Stimulated activated naive CD4-positive, alpha-beta T cell (primary cell): ENCODE measurements around the gene DUSP18.
A peak's percentile ranks its signal among the peaks of the same experiment; 100 is the strongest.
"Not testable (repeated sequence)": the region's sequence is repeated elsewhere in the genome, so short reads cannot be mapped to it uniquely, and the experiment has no call there.

Source experiments
- DNase-seq, 6 experiments: peaks; one replicate each; lab custom pipeline; 2025; lab: John Stamatoyannopoulos, UW

The DUSP18 gene

DNA sequence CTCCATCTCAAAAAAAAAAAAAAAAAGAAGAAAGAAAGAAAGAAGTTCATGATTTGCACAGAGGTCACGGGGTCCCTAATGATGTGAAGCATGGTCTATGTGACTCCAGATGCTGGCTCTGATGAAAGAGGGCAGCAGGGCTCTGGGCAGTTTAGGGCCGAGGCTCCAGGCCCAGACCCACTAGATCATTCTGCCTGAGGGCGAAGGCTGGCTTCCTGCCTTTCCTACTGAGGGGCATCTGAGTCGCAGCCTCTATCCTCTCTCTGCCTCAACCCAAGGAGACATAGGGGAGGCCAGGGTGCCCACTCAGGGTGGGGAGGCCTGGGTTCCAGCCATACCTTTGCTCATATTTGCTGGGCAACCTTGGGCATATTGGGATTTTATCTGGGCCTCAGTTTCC is 27.3 kb downstream of the DUSP18 start:
- DNase-seq: no peak

DNA sequence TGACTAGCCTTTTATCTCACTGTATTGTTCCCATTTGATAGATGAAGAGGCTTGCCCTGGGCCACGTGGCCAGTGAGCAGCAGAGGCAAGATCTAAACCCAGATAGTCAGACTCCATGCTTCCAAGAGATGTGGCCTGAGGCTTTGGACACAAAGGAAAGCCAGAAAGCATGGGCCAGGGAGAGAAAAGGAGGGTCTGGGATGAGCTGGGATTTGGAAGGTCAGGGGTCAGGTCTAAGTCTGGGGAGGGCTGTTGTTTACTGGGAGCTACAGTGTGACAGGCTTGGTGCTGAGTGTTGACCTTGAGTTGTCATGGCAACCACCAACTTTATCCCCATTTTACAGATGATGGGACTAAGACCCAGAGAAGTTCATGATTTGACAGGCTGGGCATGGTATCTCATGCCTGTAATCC is 30.0 kb downstream of the DUSP18 start:
- no peak for DNase-seq

DNA sequence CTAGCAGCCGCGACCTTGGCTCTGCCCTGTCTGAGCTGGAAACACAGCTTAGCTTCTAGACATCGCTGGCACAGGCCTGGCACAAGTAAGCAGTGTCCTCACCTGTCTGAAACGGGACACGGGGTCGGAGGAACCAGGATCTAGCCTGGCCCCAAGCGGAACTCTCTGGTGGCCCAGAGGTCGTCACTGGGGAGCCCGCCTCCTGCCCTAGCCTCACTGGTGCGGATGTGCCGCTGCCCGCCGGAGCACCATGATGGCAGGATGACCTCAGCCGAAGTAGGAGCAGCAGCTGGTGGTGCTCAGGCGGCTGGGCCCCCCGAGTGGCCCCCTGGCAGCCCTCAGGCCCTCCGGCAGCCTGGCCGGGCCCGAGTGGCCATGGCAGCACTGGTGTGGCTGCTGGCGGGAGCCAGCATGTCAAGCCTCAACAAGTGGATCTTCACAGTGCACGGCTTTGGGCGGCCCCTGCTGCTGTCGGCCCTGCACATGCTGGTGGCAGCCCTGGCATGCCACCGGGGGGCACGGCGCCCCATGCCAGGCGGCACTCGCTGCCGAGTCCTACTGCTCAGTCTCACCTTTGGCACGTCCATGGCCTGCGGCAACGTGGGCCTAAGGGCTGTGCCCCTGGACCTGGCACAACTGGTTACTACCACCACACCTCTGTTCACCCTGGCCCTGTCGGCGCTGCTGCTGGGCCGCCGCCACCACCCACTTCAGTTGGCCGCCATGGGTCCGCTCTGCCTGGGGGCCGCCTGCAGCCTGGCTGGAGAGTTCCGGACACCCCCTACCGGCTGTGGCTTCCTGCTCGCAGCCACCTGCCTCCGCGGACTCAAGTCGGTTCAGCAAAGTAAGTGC is 31.2 kb downstream of the DUSP18 start:
- peak in 3 of 6 experiments; percentile 11 to 45 (median 34) for DNase-seq

DNA sequence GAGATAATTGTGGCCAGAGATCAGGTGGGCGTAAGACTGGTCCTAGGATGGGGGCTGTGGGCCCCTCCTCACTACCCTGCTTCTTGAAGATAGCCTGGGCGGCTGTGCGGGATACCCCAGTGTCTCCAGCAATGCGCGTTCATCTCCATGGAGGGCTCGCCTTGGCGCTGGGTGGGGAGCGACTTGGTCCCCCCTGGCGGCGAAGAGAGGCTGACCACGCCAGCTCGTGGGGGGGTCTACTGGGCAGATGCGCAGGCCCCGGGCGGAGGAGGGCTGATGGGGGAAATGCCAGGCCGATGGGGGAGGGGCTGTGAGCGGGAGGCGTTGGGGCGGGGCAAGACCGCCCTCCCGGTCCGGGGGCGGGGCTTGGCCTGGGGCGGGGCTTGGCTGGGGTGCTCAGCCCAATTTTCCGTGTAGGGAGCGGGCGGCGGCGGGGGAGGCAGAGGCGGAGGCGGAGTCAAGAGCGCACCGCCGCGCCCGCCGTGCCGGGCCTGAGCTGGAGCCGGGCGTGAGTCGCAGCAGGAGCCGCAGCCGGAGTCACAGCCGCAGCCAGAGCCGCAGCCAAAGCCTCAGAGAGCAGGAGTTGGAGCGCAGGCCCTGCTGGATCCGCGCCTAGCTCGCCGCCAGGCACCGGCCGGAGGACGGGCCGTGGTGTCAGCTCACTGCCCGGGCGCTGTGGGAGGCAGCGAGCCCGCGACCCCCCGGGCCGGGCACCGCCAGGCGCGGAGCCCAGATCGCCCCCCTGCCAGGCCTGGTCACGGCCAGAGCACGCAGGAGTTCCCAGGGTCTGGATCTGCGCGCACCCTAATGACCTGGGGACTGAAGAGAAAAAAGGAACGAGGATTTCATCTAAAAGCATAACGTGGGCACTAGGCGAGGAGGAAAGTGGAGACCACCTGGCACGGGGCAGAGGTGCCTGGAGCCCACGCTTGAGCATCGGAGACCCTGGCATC is 32.1 kb downstream of the DUSP18 start, which contains the start of gene SLC35E4:
SLC35E4 (plus strand) TSS at position 509 of the 953 bp plus-strand sequence. CDS start 670 bp downstream, outside the sequence.
- peak; percentile 79 to 95 (median 94) for DNase-seq

DNA sequence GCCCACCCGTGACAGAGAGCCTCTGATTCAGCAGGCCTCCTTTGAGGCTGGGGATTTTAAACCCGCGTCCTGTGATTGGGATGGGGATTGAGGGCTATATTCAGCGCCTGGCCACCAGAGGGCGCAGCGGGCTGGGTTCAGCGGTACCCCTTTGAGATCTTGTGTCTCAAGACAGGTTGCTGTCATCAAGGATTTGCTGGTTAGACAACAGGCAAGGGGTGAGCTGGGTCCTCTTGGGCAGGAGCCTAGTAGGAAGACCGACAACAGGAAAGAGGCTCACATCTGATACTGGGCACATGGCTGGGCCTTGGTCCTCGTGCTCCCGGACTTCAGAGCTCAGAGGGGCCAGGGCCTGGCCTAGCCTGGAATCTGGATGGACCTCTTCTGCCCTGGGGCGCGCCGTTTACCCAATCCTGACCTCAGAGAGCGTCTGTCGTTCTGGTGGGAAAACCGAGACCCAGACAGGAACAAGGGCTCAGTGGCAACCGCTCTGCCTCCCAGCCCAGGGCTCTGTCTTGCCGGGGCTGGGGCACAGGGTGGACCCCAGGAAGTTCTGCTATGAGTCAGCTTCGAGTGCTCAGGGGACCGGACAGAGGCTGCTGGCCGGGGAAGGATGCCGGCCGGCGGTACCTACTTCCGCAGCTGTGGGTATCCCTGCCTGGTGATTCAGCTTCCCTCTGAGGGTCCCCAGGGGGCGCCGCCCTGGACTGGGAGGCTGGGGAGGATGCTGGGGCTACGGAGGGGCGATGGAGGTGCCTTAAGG is 33.0 kb downstream of the DUSP18 start:
- peak; percentile 70 to 91 (median 84) for DNase-seq

DNA sequence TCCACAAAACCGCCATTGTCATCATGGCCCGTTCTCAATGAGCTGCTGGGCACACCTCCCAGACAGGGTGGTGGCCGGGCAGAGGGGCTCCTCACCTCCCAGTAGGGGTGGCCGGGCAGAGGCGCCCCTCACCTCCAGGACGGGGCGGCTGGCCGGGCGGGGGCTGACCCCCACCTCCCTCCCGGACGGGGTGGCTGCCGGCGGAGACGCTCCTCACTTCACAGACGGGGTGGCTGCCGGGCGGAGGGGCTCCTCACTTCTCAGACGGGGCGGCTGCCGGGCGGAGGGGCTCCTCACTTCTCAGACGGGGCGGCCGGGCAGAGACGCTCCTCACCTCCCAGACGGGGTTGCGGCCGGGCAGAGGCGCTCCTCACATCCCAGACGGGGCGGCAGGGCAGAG is 36.2 kb downstream of the DUSP18 start:
- DNase-seq: not testable (repeated sequence)

DNA sequence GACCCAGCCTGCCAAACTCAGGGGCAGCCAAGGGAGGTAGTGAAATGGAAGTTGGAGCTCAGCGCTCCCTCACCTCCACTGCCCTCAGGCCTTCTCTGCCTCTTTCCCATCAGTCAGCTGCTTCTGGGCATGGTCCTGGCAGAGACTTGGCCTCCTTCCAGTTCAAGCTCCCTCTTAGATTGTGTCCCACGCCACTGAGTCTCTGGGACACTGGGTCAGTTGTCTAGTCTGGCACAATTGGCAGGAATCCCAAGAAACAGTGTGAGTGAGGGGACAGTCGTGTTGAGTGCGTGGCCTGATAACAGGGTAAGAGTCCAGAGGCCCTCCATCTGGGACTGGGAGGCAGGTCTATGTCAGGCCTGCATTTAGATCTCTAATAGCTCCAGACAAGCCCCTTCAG is 39.2 kb downstream of the DUSP18 start:
- DNase-seq: no peak

DNA sequence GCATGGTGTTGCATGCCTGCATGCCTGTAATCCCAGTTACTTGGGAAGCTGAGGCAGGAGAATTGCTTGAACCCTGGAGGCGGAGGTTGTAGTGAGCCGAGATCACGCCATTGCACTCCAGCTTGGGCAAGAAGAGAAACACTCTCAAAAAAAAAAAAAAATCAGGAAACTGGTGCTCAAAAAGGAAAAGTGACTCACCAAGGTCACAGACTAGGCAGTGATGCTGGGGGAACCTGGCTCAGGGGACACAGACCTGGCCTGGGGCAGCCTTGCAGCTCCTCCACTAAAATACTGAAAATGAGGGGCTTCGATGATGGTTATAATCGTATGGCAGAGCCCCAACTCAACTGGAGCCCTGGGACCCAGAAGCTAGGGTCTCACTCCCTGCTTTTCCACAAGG is 40.2 kb downstream of the DUSP18 start:
- DNase-seq: no peak

DNA sequence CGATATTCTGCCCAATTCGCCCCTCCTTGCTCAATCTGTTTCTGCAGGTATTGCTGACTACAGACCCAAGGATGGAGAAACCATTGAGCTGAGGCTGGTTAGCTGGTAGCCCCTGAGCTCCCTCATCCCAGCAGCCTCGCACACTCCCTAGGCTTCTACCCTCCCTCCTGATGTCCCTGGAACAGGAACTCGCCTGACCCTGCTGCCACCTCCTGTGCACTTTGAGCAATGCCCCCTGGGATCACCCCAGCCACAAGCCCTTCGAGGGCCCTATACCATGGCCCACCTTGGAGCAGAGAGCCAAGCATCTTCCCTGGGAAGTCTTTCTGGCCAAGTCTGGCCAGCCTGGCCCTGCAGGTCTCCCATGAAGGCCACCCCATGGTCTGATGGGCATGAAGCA is 41.3 kb downstream of the DUSP18 start:
- DNase-seq: no peak

DNA sequence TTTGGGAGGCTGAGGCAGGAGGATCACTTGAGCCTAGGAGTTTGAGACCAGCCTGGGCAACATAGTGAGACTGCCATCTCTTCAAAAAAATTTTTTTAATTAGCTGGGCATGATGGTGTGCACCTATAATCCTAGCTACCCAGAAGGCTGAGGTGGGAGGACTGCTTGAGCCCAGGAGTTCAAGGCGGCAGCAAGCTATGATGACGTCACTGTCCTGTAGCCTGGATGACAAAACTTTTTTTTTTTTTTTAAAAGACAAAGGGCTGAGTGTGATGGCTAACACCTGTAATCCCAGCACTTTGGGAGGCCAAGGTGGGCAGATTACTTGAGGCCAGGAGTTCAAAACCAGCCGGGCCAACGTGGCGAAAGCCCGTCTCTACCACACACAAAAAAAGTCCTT is 47.8 kb downstream of the DUSP18 start:
- not testable (repeated sequence) for DNase-seq

DNA sequence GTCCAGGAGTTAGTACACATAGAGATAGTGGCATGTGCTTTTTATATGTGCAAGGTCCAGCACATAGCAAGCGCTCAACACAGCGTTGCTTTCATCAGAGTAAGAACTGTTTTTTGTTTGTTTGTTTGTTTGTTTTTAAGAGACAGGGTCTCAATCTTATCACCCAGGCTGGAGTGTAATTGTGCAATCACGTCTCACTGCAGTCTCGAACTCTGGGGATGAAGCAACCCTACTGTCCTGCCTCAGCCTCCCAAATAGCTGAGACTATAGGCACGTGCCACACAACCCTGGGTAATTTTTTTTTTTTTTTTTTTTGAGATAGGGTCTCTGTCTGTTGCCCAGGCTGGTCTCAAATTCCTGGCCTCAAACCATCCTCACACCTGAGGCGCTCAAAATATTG is 49.9 kb downstream of the DUSP18 start:
- DNase-seq: no peak

DNA sequence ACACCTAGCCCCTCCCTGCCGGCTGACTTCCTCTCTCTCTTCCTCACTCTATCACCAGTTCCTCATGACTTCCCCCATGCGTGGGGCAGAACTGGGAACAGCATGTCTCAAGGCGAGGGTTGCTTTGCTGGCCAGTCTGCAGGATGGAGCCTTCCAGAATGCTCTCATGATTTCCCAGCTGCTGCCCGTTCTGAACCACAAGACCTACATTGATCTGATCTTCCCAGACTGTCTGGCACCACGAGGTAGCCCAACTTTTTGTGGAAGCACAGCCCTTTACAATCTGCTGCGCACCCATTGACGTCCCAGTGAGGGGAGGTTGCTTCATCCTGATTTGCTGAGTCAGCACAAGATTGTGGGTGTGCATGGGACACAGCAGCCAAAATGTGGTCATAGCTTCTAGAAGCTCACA is 52.1 kb downstream of the DUSP18 start:
- DNase-seq: no peak

DNA sequence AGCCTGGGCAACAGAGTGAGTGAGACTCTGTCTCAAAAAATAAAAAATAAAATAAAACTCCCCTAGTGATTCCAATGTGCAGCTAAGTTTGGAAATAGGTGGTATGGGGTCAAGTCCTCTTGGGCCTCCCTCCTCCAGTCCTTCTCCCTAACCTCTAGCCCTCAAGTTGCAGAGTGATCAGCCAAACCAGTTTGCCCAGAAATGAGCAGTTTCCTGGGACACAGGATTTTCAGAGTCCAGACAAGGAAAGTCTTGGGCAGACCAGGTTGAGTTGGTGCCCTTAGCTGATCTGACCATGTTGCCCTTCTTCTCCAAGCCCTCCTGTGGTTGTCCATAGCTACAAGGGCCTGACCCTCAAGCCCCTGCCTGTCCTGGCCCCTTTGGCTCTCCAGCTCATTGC is 52.8 kb downstream of the DUSP18 start:
- DNase-seq: no peak

DNA sequence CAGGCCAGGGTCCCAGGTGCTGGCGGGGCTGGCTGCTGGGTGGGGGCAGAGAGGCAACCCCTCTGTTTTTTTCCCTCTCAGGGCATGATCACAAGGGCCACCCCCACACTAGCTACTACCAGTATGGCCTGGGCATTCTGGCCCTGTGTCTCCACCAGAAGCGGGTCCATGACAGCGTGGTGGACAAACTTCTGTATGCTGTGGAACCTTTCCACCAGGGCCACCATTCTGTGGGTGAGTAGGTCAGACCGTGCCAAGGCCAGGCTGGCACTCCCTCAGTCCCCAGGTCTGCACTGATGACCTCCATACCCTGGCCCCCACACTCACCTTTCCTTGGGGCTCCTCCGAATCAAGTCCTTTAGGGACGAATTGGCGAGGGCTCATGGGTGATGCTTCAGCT is 53.4 kb downstream of the DUSP18 start:
- DNase-seq: no peak

DNA sequence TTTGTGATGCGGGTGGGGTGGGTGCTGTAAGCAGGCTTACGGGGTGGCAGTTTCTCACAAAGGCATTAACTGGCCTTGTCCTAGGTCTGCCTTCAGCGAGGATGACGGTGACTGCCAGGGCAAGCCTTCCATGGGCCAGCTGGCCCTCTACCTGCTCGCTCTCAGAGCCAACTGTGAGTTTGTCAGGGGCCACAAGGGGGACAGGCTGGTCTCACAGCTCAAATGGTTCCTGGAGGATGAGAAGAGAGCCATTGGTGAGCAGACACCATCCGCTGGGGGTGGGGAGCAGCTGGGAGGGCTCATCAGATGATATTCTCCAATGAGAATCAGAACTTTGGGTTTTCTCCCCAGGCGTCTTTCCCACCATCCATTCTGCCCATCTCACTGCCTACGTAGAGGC is 54.9 kb downstream of the DUSP18 start:
- DNase-seq: no peak
